Measurements from ENCODE around the gene ING2. TPM values are rescaled to one million over a fixed set of nuclear protein-coding genes. Genes with fewer than 3 reads are reported as not detected.

The ING2 gene, protein sequence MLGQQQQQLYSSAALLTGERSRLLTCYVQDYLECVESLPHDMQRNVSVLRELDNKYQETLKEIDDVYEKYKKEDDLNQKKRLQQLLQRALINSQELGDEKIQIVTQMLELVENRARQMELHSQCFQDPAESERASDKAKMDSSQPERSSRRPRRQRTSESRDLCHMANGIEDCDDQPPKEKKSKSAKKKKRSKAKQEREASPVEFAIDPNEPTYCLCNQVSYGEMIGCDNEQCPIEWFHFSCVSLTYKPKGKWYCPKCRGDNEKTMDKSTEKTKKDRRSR
- total RNA-seq (2022; extraction: Qiagen RNA extraction): 8.8 to 10.5 TPM (median 9.4 TPM) in 5 replicates

DNA sequence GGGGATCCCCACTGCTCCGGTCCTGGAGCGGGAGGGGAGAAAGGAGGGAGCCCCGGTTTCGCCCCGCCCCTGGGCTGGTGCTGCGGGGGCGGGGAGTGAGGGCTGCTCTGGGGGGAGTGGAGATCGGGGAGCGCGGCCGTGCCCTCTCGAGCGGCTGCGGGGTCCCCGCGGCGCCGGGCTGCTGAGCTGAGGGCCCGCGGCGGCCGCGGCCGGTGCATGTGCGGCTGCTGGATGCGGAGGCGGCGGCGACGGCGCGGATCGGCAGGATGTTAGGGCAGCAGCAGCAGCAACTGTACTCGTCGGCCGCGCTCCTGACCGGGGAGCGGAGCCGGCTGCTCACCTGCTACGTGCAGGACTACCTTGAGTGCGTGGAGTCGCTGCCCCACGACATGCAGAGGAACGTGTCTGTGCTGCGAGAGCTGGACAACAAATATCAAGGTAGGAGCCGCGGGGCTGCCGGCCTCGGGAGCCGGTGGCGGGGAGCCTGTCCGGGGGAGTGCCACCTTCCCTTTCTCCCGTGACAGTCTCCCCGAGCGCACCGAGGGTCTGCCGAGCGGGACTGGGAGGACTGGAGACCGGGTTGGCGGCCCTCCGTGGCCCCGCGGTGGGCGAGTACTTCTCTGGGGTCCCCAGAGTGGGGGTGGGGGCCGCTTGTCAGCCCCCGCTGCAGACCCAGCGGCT is at the start of gene ING2:
Gene ING2 (plus strand): TSS at position 129 of the 681 bp plus-strand sequence. CDS start 138 bp downstream, at position 267.

Other genes starting within 250 kb of the ING2 start
- gene CLDN22, start 184.8 kb upstream of the ING2 start, total RNA-seq (2022; extraction: Qiagen RNA extraction): not detected in 5 replicates
- not detected in 5 replicates for gene CLDN24, start 182.6 kb upstream of the ING2 start, total RNA-seq (2022; extraction: Qiagen RNA extraction)
- gene CDKN2AIP, start 60.4 kb upstream of the ING2 start, total RNA-seq (2022; extraction: Qiagen RNA extraction): 9.5 to 10.1 TPM (median 10.1 TPM) in 5 replicates
- 15.9 to 18.0 TPM (median 16.9 TPM) in 5 replicates for gene RWDD4, start 154.1 kb downstream of the ING2 start, total RNA-seq (2022; extraction: Qiagen RNA extraction)
- gene TRAPPC11, start 154.2 kb downstream of the ING2 start, total RNA-seq (2022; extraction: Qiagen RNA extraction): 8.6 to 13.6 TPM (median 9.8 TPM) in 5 replicates